Mucosa of stomach (tissue), 1 donor: ENCODE results near the gene OSTC.
"Not testable (repeated sequence)": the region's sequence is repeated elsewhere in the genome, so short reads cannot be mapped to it uniquely, and the experiment has no call there.

ENCODE experiments used
- H3K27me3 ChIP-seq: one replicate; pipeline ENCODE4 v1.7.0; 2013; ENCODE audit warnings: mild to moderate bottlenecking, low read length; ENCODE audit not compliant: control insufficient read depth, insufficient read depth
- H3K36me3 ChIP-seq: one replicate; pipeline ENCODE4 v1.7.0; 2013; ENCODE audit warnings: low read length; ENCODE audit not compliant: control insufficient read depth, insufficient read depth
- H3K4me1 ChIP-seq: one replicate; pipeline ENCODE4 v1.7.0; 2013; ENCODE audit warnings: mild to moderate bottlenecking, low read length; ENCODE audit not compliant: control insufficient read depth, insufficient read depth
- H3K4me3 ChIP-seq: one replicate; pipeline ENCODE4 v1.7.0; 2013; ENCODE audit warnings: low read length
- H3K9ac ChIP-seq: one replicate; pipeline ENCODE4 v1.7.0; 2013; ENCODE audit warnings: mild to moderate bottlenecking, low read length, moderate library complexity
- H3K9me3 ChIP-seq: one replicate; pipeline ENCODE4 v1.7.0; 2013; ENCODE audit warnings: mild to moderate bottlenecking, low read length, moderate library complexity; ENCODE audit not compliant: control insufficient read depth
- donor health status: Pancreatic carcinoma.

Gene OSTC

DNA sequence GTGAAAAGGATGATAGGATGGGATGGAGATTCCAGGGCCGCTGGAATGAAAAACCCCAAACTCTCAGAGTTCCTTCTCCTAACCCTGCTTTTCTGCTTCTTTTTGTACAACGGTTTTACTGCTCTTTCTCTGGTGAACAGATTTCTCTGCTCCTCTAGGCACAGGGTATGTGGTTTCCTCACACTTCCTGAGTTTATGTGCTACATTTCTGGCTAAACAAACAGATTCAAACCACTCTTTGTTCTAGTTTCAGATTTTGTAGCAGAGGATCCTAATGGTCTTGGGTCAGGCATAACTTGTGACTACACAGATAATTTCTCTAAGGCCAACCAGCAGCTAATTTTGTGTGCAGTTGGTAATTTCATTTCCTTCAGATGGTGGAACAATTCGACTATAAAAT is 52.6 kb downstream of the OSTC start:
- no peak overlapping the region for H3K9ac ChIP-seq
- H3K4me1 ChIP-seq: no peaks in the 10 kb centered on the region
- no peaks in the 10 kb centered on the region for H3K27me3 ChIP-seq
- no peaks in the 10 kb centered on the region for H3K36me3 ChIP-seq
- H3K4me3 ChIP-seq: no peak overlapping the region
- no peaks in the 10 kb centered on the region for H3K9me3 ChIP-seq

GRCh38 chr4:108703370-108703769 is 53.0 kb downstream of the OSTC start:
- no peaks in the 10 kb centered on the region for H3K9me3 ChIP-seq
- H3K9ac ChIP-seq: no peak overlapping the region
- no peak overlapping the region for H3K4me3 ChIP-seq
- H3K36me3 ChIP-seq: no peaks in the 10 kb centered on the region
- no peaks in the 10 kb centered on the region for H3K27me3 ChIP-seq
- no peaks in the 10 kb centered on the region for H3K4me1 ChIP-seq

- Histone ChIP-seq H3K9ac (no peak overlapping the region), H3K9me3 (no peaks in the 10 kb centered on the region), H3K27me3 (no peaks in the 10 kb centered on the region), H3K4me3 (no peak overlapping the region), H3K36me3 (no peaks in the 10 kb centered on the region), H3K4me1 (no peaks in the 10 kb centered on the region)
Measured at GRCh38 chr4:108703966-108704365, 53.6 kb downstream of the OSTC start.

DNA sequence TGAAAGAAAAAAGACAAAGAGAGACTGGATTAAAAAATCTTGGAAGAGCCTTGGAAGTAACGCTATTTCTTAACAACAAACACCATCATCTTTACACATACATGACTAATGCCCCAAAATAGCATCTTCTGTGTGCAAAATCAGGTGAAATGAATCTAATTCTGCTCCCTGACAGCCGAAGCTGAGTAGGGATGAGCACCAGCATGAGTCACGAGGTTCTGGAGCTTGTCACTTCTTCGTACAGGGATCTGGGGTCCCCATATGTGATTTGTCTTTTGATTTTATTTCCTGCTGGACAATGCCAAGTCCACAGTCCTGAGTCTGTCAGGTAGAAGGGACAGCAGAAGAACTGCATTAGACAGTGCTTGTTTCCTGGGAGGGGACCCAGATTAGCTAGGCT is 55.9 kb downstream of the OSTC start:
- Histone ChIP-seq H3K27me3 (no peaks in the 10 kb centered on the region), H3K4me3 (no peak overlapping the region), H3K9ac (no peak overlapping the region), H3K4me1 (no peaks in the 10 kb centered on the region), H3K9me3 (no peaks in the 10 kb centered on the region), H3K36me3 (no peaks in the 10 kb centered on the region)

GRCh38 chr4:108709234-108709633 is 58.8 kb downstream of the OSTC start:
- Histone ChIP-seq H3K4me1 (no peaks in the 10 kb centered on the region), H3K9me3 (no peaks in the 10 kb centered on the region), H3K4me3 (no peak overlapping the region), H3K9ac (no peak overlapping the region), H3K27me3 (no peaks in the 10 kb centered on the region), H3K36me3 (no peaks in the 10 kb centered on the region)

DNA sequence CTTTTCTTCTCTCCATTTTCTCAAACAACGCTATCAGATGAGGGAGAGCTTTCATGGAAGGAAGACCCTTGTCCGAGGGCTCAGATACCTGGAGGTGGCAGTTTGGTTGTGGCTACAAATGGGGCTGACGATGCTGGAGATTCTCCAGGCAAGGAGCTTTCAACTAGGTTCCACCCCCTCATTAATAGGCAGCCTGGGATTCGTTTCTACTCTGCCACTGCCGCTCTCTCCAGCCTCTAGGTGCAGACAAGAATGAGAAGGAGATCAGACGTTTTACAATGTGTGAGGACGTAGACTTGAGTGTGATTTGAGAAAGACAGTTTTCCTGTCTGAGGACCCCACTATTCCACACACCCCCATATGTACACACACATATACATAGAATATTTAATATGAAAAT is 59.3 kb downstream of the OSTC start:
- Histone ChIP-seq H3K4me3 (no peak overlapping the region), H3K9ac (no peak overlapping the region), H3K36me3 (no peaks in the 10 kb centered on the region), H3K27me3 (no peaks in the 10 kb centered on the region), H3K9me3 (no peaks in the 10 kb centered on the region), H3K4me1 (no peaks in the 10 kb centered on the region)

DNA sequence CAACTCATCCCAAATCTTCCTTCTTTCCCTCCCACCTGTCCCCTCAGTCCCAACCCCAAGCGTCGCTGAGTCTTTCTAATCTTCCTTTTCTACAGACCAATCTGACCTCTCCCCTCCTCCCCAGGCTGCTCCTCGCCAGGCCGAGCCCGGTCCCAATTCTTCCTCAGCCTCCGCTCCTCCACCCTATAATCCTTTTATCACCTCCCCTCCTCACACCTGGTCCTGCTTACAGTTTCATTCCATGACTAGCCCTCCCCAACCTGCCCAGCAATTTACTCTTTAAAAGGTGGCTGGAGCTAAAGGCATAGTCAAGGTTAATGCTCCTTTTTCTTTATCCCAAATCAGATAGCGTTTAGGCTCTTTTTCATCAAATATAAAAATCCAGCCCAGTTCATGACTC is 60.2 kb downstream of the OSTC start:
- H3K9me3 ChIP-seq, H3K4me3 ChIP-seq, H3K9ac ChIP-seq, H3K27me3 ChIP-seq, H3K4me1 ChIP-seq, H3K36me3 ChIP-seq: not testable (repeated sequence)

DNA sequence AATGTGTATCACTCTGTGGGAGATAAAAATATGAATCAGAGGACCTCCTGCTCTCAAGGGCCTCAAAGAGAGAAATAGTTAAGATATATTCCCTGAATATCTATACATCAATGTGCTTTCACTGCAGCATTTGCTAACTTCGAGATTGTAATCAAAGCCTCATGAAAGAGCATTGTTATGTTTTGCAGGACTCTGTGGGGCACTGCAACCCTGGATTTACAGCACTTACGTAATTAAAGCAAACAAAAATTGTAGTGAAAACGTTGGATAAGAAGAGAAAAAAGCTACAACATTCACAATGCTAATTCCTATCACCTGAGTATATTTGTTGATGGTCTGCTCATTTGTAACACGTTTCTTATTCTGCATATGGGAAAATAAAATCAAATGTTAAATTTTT is 64.5 kb downstream of the OSTC start:
- Histone ChIP-seq H3K27me3 (no peaks in the 10 kb centered on the region), H3K4me3 (no peak overlapping the region), H3K4me1 (no peaks in the 10 kb centered on the region), H3K9me3 (no peaks in the 10 kb centered on the region), H3K9ac (no peak overlapping the region), H3K36me3 (no peaks in the 10 kb centered on the region)

DNA sequence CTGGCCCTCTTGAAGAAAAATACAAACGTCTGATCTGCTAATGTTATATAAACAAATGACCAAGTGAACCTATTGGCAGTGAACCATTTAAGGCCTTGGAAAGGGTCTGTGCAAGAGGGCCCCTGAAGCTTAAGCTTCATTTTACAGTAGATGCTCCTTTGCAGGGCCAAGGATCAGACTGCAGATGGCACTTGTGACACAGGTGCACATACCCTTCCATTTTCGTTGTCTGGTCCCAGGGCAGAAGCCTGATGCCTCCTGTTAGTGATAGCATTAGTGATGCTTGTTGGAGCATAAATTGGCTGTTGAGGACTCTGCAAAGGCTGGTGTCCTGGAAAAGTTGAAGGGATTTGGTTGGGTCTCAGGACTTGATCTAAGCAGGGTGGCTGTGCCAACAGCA is 65.9 kb downstream of the OSTC start:
- Histone ChIP-seq H3K27me3 (no peaks in the 10 kb centered on the region), H3K9me3 (no peaks in the 10 kb centered on the region), H3K4me3 (no peak overlapping the region), H3K4me1 (no peaks in the 10 kb centered on the region), H3K36me3 (no peaks in the 10 kb centered on the region), H3K9ac (no peak overlapping the region)

- Histone ChIP-seq H3K36me3 (no peaks in the 10 kb centered on the region), H3K4me1 (no peaks in the 10 kb centered on the region), H3K27me3 (no peaks in the 10 kb centered on the region)
Measured at GRCh38 chr4:108717386-108717785, 67.0 kb downstream of the OSTC start.

More at GRCh38 chr4:108717386-108717785, 67.0 kb downstream of the OSTC start:
- Histone ChIP-seq H3K9ac (no peak overlapping the region), H3K9me3 (no peaks in the 10 kb centered on the region), H3K4me3 (no peak overlapping the region)
